ENCODE data around the gene LRRC4B. TPM values are rescaled to one million over a fixed set of nuclear protein-coding genes. Genes with fewer than 3 reads are reported as not detected.

Gene LRRC4B
- total RNA-seq, 1 experiment from 2014 or later: 3.8 TPM

DNA sequence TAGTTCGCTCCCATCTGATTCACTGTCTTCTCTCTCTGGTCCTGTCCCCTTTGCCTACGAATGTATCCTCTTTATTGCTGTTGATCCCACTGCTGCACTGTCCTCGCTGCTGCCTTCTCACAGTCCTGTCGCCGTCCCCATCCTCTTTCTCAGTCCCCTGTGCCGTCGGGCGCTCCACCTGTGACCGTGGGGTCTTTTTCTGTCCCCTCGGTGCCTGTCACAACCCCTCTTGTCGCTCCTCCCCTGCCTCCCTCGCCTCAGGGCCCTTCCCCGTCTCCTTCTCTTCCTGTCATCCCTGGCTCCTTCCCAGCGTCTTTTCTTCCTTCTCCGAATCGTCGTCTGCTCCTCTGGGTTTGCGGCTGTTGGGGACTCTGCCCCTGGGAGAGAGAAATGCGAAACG is 39.2 kb upstream of the LRRC4B start:
- Histone ChIP-seq H3K18ac (ENCODE audit: insufficient read length, low read depth, low read length) (peak overlapping the region; percentile 25), H2BK15ac (ENCODE audit: low read depth, low read length) (no peak overlapping the region), H3T11ph (ENCODE audit: low read length) (no peak overlapping the region), H4K20me1 (ENCODE audit: control insufficient read depth, insufficient read depth, insufficient read length) (no peaks in the 10 kb centered on the region), H3K79me2 (ENCODE audit: insufficient read depth, low read length) (no peaks in the 10 kb centered on the region), H3K23ac (ENCODE audit: insufficient read length, low read depth, low read length) (no peak overlapping the region), H4K91ac (ENCODE audit: insufficient read length, low read depth, low read length) (no peak overlapping the region), H2AK5ac (ENCODE audit: insufficient read length, low read length) (no peak overlapping the region), H3K9ac (ENCODE audit: extremely low read depth, insufficient read length, low read length) (peak overlapping the region; percentile 14), H3K56ac (ENCODE audit: insufficient read length, low read depth, low read length) (no peak overlapping the region), H3K4me2 (ENCODE audit: insufficient read depth, insufficient read length, low read length) (peak overlapping the region; percentile 51), H4K5ac (ENCODE audit: insufficient read length, low read depth, low read length) (no peak overlapping the region), H3K79me1 (ENCODE audit: insufficient read depth, low read depth, low read length, poor library complexity, severe bottlenecking) (no peaks in the 10 kb centered on the region), H2BK120ac (ENCODE audit: low read depth, low read length, poor library complexity, severe bottlenecking) (no peak overlapping the region), H2BK5ac (ENCODE audit: insufficient read length, low read length) (no peak overlapping the region), H3K27ac (ENCODE audit: insufficient read length, low read depth, low read length) (no peak overlapping the region), H3K23me2 (ENCODE audit: insufficient read length, low read depth, low read length, poor library complexity, severe bottlenecking) (peaks cover 5% of the 10 kb centered on the region), H3K4ac (ENCODE audit: low read depth, low read length) (no peak overlapping the region), H2BK20ac (ENCODE audit: low read depth, low read length, poor library complexity, severe bottlenecking) (no peak overlapping the region), H3K14ac (ENCODE audit: insufficient read depth, low read length) (no peak overlapping the region), H2AFZ (ENCODE audit: low read length) (no peak overlapping the region), H2BK12ac (ENCODE audit: insufficient read length, low read depth, low read length) (no peak overlapping the region), H3K9me3 (ENCODE audit: control insufficient read depth, low read depth, low read length) (no peaks in the 10 kb centered on the region), H4K8ac (replicated peaks; ENCODE audit: insufficient read length, low read depth, low read length) (no peak overlapping the region), H3K27me3 (ENCODE audit: insufficient read depth, low read length) (peaks cover 2% of the 10 kb centered on the region; the same call in 1 of the 2 replicates), H3K4me1 (ENCODE audit: insufficient read depth, low read length) (no peaks in the 10 kb centered on the region; the same call in 1 of the 2 replicates)
- Mint-ChIP-seq H3K27ac (no peak overlapping the region), H3K36me3 (ENCODE audit: insufficient read depth in 1 of 3, low read depth in 3 of 3) (peaks cover 10 to 18% (median 14%) of the 10 kb centered on the region in 3 experiments), H3K27me3 (ENCODE audit: low read depth) (peaks cover 66% of the 10 kb centered on the region), H3K4me1 (peaks cover 0 to 13% of the 10 kb centered on the region in 2 experiments; a peak in 2 of 4 replicates), H3K9me3 (peaks cover 34% of the 10 kb centered on the region in 2 experiments), H3K4me3 (peak overlapping the region; percentile 35 to 59)
- TF ChIP-seq, protein P1, sequence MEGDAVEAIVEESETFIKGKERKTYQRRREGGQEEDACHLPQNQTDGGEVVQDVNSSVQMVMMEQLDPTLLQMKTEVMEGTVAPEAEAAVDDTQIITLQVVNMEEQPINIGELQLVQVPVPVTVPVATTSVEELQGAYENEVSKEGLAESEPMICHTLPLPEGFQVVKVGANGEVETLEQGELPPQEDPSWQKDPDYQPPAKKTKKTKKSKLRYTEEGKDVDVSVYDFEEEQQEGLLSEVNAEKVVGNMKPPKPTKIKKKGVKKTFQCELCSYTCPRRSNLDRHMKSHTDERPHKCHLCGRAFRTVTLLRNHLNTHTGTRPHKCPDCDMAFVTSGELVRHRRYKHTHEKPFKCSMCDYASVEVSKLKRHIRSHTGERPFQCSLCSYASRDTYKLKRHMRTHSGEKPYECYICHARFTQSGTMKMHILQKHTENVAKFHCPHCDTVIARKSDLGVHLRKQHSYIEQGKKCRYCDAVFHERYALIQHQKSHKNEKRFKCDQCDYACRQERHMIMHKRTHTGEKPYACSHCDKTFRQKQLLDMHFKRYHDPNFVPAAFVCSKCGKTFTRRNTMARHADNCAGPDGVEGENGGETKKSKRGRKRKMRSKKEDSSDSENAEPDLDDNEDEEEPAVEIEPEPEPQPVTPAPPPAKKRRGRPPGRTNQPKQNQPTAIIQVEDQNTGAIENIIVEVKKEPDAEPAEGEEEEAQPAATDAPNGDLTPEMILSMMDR (conservative IDR thresholded peaks at IDR 0.05): no peak
- WGBS (ENCODE audit: extremely low coverage, insufficient read length, low lambda C conversion rate): no CpG with 5 or more reads among the region's 20 CpGs
- no peak for DNase-seq
